GM21526 (cell line): Measurements from ENCODE around the gene EVX2.

ENCODE experiments used
- ATAC-seq: cut with Tn5 transposase; IDR thresholded peaks from one replicate; pipeline ENCODE4 v1.9.1; 2021; ENCODE audit warnings: moderate library complexity; ENCODE audit not compliant: unreplicated experiment, low FRiP score

Gene EVX2

DNA sequence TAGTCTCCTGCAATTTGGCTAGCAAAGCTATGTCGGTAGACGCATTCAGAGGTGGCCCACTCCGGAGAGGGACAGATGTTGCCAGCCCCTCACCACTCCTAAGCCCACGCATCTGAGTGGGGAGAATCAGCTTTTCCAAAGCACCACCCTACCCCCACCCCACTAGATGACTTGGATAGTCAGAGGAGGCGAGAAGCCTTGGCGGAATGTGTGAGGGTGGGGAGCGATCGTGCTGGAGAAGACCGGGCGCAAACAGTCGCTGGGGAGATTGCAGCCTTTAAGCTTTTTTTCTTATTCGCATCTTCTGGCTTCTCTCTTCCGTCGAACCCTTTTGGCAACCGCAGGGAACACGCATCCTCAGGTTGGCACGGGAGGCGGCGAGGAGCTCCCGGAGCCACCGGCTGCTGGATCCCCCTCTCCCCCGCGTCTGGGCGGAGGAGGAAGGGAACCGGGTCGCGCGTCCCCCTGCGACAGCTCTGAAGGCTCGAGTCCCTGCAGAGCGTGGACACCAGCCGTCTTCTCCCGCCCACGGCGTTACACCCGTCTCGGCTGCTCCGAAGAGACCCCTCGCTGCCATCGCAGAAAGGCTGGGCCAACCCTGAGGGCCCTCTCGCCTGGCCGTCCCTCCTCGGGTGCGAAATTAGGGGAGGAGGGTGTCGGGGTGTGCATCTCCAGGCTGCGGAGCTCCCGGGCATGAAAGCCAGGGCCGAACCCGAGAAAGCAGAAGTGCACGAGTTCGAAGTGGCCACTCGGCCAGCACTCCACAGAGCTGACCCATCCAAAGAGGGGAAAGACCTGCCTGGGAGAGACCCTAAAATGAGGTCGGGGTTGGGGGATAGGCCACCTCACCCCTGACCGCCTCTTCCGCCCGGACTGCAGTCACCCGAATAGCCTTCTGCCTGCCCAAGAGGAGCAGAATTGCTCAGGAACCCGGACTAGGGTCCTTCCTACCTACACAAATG is 12.2 kb downstream of the EVX2 start:
- no peak for ATAC-seq

DNA sequence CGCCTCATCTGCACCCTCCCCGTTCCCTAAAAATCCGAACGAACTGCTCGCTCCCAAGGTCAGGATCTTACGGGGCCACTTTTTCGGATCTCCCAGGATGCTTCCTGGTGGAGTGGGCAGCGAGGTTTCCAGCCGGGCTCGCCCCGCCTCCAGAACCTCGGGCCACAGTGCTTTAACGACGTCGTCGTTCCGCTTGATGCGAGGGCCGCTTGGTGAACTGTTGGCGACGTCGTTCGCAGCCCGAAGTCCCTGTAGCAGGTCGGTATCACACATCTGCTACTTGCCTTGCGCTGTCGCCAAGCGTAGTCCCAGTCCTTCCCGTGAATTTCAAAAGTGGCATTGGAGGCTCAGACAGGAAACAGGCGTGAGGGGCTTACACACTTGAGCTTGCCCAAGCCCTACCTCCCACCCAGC is 15.3 kb downstream of the EVX2 start:
- no peak for ATAC-seq

DNA sequence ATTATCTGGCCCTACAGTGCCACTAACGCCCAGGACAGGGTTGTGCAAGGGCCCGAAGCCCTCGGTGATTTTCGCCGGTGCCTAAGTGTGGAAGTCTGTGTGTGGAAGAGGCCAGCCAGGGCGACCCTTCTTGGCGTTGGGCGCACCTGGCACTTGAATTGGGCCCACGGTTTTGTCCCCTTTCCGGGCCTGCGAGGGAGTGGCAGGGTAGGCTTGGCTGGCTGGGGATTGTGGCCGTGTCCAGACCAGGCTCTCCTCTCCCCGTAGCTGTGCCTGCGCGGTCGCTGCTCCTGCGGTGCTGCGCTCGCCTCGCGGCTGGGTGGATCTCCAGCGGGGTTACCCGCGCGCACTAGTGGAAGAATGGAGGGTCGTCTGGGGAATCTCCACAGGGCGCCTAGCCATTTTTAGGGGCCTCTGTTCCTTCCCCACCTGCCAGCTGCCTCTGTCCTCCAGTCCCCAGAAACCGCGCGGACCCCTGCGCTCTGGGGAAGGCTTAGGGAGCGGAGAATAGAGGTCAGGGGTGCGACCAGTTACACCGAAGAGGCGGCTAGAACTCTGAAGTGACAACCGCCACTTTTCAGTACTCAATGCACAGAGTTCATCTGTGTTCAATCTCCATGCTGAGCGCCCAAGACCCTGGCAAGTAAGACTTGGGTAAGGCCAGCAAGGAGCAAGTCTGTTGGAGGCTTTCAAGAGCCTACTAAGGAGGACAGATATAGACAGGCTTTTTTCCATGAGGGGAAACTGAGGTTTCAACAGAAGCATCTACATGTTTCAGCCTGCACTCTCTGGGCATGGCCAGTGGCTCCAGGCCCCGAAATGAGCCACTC is 16.0 kb downstream of the EVX2 start:
- no peak for ATAC-seq

DNA sequence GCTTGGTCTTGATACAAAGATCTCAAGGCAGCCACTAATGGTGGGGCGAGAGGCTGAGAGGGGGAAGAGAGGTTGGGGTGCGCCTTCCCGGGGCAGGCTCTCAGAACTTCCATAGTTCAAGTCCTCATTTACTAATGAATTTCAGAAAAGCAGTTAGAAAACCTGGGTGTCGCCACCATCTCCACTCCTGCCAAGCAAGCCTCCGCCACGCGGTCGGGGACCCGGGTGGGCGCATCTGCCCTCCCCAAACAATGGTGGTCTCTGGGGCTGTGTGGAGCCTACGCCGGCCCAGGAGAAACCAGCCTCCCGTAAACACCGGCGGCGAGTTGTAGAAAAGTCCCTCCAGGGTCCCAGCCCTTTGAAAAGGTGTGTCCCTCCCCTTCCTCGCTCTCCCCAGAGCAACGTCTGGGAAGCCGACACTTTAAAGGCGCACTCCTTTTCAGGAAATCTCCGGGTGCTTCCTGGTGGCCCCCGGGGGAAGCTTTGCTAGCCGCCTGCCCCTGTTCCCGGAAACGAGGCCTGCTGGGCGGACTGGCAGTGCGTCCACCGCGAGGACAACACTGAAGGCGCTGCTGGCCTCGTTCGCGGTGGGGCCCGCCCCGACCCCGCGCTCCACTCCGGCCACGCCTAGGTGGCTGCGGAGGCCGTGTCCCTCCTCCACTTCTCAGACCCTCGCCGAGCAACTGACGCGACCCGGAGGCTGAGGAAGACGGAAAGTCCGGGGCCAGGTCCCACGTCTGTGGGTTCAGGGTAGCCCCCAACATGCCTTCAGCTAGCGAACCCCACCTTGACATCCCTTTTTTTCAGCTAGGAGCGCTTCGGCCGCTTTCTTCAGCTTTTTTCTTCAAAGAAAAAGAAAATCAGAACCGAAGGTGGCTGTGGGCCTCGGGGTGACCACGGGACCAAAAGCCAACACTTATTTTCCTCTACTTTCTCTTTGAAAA is 16.8 kb downstream of the EVX2 start:
- no peak for ATAC-seq

DNA sequence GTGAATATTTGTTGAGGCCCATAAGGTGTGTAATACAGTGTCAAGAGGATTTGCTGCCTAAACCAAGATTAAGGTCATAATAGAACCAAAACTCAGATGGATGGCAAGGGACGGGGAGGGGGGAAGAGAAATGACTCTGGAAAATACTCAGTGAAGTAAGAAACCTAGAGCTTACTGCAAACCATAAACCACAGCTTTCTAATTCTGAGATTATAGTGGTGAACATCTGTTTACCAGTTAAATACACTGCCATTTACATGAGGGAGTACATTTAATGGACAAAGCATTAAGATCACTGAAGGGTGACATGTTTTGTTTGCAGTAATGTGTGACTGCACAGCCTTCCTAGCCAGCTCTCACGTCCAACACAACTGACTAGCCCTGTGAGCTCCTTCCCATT is 19.8 kb downstream of the EVX2 start:
- ATAC-seq, result no peak

DNA sequence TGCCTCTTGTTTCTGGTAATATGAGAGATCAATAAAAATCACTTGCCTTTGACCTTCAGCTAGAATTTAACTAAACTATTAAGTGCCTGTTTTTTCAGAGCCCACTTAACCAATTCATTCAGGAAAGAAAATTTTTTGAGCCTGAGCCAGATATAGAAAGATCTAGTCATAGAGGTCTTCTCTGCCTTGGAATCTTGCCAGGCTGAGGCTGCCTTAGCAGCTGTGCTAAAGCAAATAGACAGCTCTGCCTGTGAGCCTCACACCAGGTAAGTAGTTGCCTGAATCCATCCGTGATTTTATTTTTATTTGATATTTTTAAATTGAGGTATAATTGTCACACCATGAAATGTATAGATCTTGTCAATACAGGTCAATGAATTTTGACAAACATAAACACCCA is 27.4 kb downstream of the EVX2 start:
- no peak for ATAC-seq

DNA sequence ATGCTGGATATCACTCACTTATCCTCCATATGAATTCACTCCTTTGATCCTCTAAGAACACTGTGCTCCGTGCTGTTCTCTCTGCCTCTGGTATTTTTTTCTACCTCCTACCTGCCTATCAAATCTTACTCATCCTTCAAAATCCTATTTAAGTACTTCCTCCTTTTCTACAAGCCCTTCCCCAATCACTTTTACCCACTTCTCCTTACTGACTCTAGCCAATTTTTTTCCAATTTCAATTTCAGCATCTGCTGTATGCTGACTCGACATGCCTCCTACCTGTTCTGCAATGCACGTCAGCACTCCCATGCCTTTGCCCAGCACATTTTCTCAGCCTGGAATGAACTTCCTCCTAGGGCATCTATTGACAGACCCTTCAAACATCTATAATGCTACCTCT is 44.4 kb downstream of the EVX2 start:
- ATAC-seq, result no peak

DNA sequence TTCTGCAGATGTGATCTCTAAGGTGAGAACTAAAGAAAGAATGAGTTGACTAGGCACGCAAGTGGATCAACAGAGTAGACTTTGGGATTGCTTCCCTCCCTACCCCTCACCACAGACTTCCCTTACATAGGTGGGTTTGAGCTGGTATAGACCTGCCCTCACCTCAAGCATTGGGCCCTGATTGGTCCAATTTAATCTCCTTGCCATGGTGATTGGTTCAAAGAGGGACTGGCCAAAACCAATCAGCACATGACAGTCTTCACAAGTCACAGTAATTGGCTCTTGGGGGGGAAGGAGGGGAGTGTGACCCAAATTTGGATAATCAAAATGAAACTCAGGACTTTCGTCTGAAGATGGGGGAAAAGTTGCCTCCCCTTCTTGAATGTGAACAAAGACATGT is 45.1 kb downstream of the EVX2 start:
- no peak for ATAC-seq

DNA sequence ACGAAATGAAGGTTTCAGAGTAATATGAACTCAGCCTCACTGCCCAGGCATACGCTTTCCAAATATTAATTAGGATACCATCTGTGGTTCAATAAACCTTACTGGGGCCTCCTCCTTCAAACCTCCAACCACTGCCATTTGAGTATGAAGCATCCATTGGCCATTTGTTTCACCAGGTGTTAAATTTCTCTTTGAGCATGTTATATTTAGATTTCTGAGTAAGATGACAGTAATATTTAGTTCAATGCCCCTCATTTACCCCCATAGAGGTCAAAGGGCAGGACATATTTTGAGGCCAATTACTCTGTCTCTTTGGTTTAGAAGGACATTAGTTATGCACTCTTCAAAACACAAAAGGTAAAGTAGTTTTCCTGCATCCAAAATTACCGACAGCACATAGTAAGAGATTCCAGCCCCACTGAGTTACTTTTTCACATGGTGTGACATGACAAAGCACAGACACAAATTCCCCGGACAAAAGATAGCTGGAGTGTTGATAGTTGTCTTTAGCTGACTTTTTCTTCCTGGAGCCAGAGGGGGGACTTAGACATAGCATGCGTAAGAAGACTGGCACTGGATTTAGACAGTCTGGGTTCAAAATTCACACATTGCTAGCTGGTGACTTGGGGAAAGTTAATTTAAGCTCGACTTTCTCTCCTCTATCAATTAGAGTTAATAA is 48.6 kb downstream of the EVX2 start:
- no peak for ATAC-seq

DNA sequence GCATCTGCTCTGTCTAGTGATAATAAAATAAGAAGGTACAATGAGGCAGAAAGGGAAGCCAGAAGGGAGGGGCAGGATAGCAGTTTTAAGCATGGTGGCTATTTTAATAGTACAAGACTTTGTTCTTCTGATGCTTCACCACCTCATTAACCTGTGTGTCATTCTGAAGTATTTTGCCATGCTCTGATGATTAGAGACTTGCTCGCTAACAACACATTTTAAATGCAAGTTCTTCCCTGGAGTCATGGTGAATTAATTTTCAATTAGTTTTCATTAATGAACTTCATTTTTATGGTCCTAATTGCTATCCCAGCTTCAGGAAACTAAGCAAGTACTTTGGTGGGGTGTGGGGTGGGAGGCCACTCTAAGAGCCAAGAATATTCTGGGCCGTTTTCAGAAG is 56.0 kb downstream of the EVX2 start:
- no peak for ATAC-seq
